Right hindlimb (tissue), 1 donor: Measurements from ENCODE around the gene CPNE5.
A peak's percentile ranks its signal among the peaks of the same experiment; 100 is the strongest.

Experiments used
- DNase-seq: peaks from one replicate; pipeline ENCODE4 v3.0.0-alpha.2; 2018

The CPNE5 gene

DNA sequence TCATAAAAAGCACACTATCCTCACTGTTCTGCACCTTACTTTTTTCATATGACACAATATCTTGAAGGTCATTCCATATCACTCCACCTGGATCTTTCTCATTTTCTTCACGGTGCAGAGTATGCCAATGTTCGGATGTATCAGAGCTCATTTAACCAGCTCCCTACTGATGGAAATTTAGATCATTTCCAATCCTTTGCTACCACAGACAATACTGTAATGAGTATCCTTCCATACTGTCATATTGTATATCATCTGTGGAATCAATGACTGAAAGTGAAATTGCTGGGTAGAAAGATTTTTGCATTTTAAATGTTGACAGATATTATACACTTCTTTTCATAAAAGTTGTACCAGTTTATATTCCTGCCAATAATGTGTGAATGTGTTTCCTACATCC, 143.8 kb downstream of the CPNE5 start:
- DNase-seq = no peak

DNA sequence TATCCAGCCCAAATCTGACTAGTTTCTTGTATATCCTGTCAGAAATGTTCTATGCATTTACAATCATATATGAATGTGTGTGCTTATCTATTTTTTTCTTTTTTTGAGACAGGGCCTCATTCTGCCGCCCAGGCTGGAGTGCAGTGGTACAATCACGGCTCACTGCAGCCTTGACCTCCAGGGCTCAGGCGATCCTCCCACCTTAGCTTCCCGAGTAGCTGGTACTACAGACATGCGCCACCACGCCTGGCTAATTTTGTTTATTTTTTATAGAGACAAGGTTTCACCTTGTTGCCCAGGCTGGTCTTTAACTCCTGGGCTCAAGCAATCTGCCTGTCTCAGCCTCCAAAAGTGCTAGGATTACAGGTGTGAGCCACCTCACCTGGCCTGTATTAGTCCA, 144.6 kb downstream of the CPNE5 start:
- DNase-seq = no peak

DNA sequence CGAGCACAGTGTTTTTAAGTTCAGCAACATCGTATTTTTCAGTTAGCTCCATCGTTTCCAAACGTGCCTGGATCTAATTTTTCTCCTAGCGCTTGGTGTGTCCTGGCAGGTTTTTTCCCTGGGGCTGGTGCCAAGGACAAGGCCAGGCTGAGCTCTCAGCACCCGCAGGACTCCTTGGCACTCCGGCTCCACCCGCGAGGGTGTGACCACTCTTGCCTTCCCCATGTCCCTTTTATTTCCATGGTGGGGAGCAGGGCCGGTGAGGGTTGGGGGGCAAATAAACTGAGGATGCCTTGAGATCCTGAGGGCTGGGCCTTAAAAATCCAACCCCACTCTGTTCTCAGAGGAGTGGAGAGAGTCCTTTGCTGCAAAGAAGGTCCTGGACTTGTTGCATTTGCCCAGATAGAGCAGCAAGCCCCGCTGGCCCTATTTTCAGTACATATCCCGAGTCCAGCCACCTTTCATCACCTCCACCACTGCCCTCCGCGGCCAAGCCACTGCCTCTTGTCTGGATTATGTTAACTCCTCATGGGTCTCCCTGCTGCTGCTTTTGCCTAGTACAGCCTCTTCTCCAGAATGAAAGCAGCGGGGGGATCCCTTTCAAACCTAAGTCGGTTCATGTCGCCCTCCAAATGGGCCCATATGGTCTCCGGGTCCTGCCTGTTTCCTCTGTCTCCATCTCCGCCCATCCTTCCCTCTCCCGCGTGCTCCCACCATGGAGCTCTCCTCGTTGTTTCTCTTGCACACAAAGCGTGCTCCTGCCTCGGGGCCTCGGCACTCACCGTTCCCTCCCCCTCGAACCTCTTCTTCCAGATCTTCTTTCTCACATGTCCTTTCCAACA, 146.2 kb downstream of the CPNE5 start:
- peak; percentile 61 for DNase-seq

DNA sequence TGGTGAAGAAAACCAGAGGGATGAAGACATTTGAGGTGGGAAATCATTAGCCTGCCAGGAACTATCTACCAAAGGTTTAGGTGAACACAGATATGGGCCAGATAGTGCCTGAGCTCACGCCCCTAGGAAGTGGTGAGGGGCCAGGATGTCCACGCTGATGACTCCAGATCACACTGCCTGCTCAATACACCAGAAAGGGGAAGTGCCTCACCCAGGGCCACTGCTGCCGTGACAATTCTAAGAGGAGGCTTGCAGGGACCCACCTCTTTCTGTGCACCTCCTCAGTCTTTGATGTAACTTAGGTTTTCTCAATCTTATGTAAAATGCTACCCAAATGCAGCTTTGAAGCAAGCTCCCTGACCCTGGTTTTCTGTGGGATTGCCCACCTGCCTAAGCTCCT, 147.0 kb downstream of the CPNE5 start:
- DNase-seq = no peak

DNA sequence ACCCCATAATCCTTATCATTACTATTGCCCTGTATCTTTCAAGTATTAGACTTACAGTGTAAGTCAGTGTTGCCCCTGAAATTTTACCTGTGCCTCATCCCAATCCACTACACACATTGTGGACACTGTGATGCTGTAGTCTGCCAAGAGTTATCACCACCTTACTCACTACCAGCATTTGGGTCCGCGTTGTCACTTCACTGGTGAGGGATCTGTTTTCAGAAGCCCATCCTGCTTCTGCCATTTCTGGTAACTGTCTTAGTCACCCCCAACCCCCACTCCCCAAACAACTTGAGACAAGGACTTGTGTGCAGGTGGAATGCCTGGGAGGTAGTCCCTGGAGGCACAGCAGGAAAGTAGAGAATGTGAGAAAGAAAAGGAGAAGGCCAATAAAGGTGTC, 147.6 kb downstream of the CPNE5 start:
- no peak for DNase-seq

DNA sequence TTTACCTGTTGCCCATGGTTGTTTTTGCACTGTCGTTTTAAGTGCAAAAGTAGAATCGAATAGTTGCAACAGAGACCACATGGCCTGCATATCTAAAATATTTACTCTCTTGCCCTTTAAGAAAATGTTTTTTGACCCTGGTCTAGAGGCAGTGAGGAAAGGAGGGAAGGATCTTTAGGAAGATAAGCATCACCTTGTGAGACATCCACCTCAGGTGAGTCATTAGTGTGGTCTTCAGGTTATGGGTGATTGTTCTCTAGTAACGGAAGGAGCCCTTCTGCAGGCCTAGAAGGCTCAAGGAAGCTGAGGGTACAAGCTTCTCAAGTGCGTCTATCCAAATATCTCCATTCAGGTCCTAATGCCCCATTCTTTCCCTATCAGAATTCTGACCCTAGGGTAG, 148.2 kb downstream of the CPNE5 start:
- no peak for DNase-seq
